COLO668 (cell line): ENCODE results near the gene ANXA5.
"Not testable (repeated sequence)": the region's sequence is repeated elsewhere in the genome, so short reads cannot be mapped to it uniquely, and the experiment has no call there.

Source experiments
- DNase-seq: peaks from one replicate; lab custom pipeline; 2025; ENCODE audit not compliant: unreplicated experiment; lab: John Stamatoyannopoulos, UW

Gene ANXA5

GRCh38 chr4:121696581-121697461 lies at the start of gene ANXA5:
ANXA5 (minus strand) TSS chr4:121696980; CDS start chr4:121696589, 391 bp downstream.
- DNase-seq = peak; percentile 89

GRCh38 chr4:121742794-121743193 lies 46.0 kb upstream of the ANXA5 start:
- no peak for DNase-seq

- DNase-seq = no peak
These were observed 45.0 kb upstream of the ANXA5 start for GRCh38 chr4:121741751-121742150.

GRCh38 chr4:121740796-121741409 lies 44.1 kb upstream of the ANXA5 start:
- no peak for DNase-seq

GRCh38 chr4:121739575-121739974 lies 42.8 kb upstream of the ANXA5 start:
- DNase-seq = no peak

- no peak for DNase-seq
These were observed 42.2 kb upstream of the ANXA5 start for GRCh38 chr4:121738780-121739535.

- no peak for DNase-seq
These were observed 41.2 kb upstream of the ANXA5 start for GRCh38 chr4:121737846-121738554.

GRCh38 chr4:121736735-121737351 lies 40.1 kb upstream of the ANXA5 start:
- DNase-seq = peak; percentile 14

GRCh38 chr4:121734571-121734970 lies 37.8 kb upstream of the ANXA5 start:
- no peak for DNase-seq

GRCh38 chr4:121733942-121734341 lies 37.2 kb upstream of the ANXA5 start:
- no peak for DNase-seq

- not testable (repeated sequence) for DNase-seq
These were observed 33.0 kb upstream of the ANXA5 start for GRCh38 chr4:121729753-121730152.

GRCh38 chr4:121728798-121729226 lies 32.0 kb upstream of the ANXA5 start:
- no peak for DNase-seq

- no peak for DNase-seq
These were observed 31.3 kb upstream of the ANXA5 start for GRCh38 chr4:121728066-121728465.

- no peak for DNase-seq
These were observed 30.0 kb upstream of the ANXA5 start for GRCh38 chr4:121726642-121727268.

GRCh38 chr4:121724671-121725070 lies 27.9 kb upstream of the ANXA5 start:
- no peak for DNase-seq

- no peak for DNase-seq
These were observed 24.9 kb upstream of the ANXA5 start for GRCh38 chr4:121721700-121722099.

- no peak for DNase-seq
These were observed 23.3 kb upstream of the ANXA5 start for GRCh38 chr4:121720109-121720508.

- DNase-seq = no peak
These were observed 21.0 kb upstream of the ANXA5 start for GRCh38 chr4:121717680-121718237.

- no peak for DNase-seq
These were observed 17.8 kb upstream of the ANXA5 start for GRCh38 chr4:121714548-121714947.

GRCh38 chr4:121712783-121713182 lies 16.0 kb upstream of the ANXA5 start:
- DNase-seq = no peak
